ENCODE results near the gene SLC11A1. TPM values are rescaled to one million over a fixed set of nuclear protein-coding genes. Genes with fewer than 3 reads are reported as not detected.

Gene SLC11A1
- total RNA-seq, 1 donor from 2014 or later, result 15.1 TPM

- DNase-seq (ENCODE audit: low spot score), result no peak
Observed at GRCh38 chr2:218394298-218395089, 12.4 kb downstream of the SLC11A1 start.

- DNase-seq (ENCODE audit: low spot score), result no peak
Observed at GRCh38 chr2:218395090-218395444, 13.0 kb downstream of the SLC11A1 start.

GRCh38 chr2:218395456-218395825 is 13.4 kb downstream of the SLC11A1 start:
- DNase-seq (ENCODE audit: low spot score), result no peak

GRCh38 chr2:218395826-218396687 is 14.0 kb downstream of the SLC11A1 start:
- DNase-seq (ENCODE audit: low spot score), result peak; percentile 95

GRCh38 chr2:218396688-218397462 is 14.8 kb downstream of the SLC11A1 start:
- DNase-seq (ENCODE audit: low spot score), result peak; percentile 66

- DNase-seq (ENCODE audit: low spot score), result no peak
Observed at GRCh38 chr2:218397463-218397819, 15.4 kb downstream of the SLC11A1 start.

GRCh38 chr2:218397820-218398436 is 15.9 kb downstream of the SLC11A1 start:
- peak; percentile 69 for DNase-seq (ENCODE audit: low spot score)

- peak; percentile 75 for DNase-seq (ENCODE audit: low spot score)
Observed at GRCh38 chr2:218398437-218399390, 16.6 kb downstream of the SLC11A1 start.

- peak; percentile 98 for DNase-seq (ENCODE audit: low spot score)
Observed at GRCh38 chr2:218399391-218400166, 17.5 kb downstream of the SLC11A1 start, which contains the start of gene CTDSP1. Gene CTDSP1 (plus strand): TSS chr2:218399868. CDS start chr2:218400091, 223 bp downstream.

- no peak for DNase-seq (ENCODE audit: low spot score)
Observed at GRCh38 chr2:218400167-218400929, 18.3 kb downstream of the SLC11A1 start.

- DNase-seq (ENCODE audit: low spot score), result no peak
Observed at GRCh38 chr2:218400930-218401881, 19.1 kb downstream of the SLC11A1 start.

GRCh38 chr2:218401890-218402289 is 19.8 kb downstream of the SLC11A1 start:
- DNase-seq (ENCODE audit: low spot score), result no peak

GRCh38 chr2:218402491-218402901 is 20.4 kb downstream of the SLC11A1 start:
- DNase-seq (ENCODE audit: low spot score), result no peak

- DNase-seq (ENCODE audit: low spot score), result no peak
Observed at GRCh38 chr2:218402911-218403411, 20.9 kb downstream of the SLC11A1 start.

- DNase-seq (ENCODE audit: low spot score), result no peak
Observed at GRCh38 chr2:218403810-218404209, 21.7 kb downstream of the SLC11A1 start.

GRCh38 chr2:218404351-218405085 is 22.4 kb downstream of the SLC11A1 start:
- no peak for DNase-seq (ENCODE audit: low spot score)
